Effector memory CD4-positive, alpha-beta T cell (primary cell): ENCODE data around the gene TNNI3K.

Source experiments
- DNase-seq, 3 donors: peaks; one replicate each; pipeline ENCODE4 v3.0.0-alpha.2; 2020
- H3K27ac ChIP-seq: 2 replicates; pipeline ENCODE4 v1.7.0; 2013; ENCODE audit warnings: mild to moderate bottlenecking, low read length, moderate library complexity; ENCODE audit not compliant: insufficient read depth, poor library complexity, severe bottlenecking
- H3K27me3 ChIP-seq: replicated peaks from 2 replicates; pipeline ENCODE4 v1.7.0; 2013; ENCODE audit warnings: mild to moderate bottlenecking, low read length; ENCODE audit not compliant: insufficient read depth, control insufficient read depth, poor library complexity, severe bottlenecking
- H3K36me3 ChIP-seq: 2 replicates; pipeline ENCODE4 v1.7.0; 2013; ENCODE audit warnings: mild to moderate bottlenecking, low read length, moderate library complexity; ENCODE audit not compliant: control insufficient read depth, insufficient read depth
- H3K4me1 ChIP-seq: 2 replicates; pipeline ENCODE4 v1.7.0; 2013; ENCODE audit warnings: low read length, mild to moderate bottlenecking; ENCODE audit not compliant: control insufficient read depth, insufficient read depth, poor library complexity, severe bottlenecking
- H3K4me3 ChIP-seq: 2 replicates; pipeline ENCODE4 v1.7.0; 2013; ENCODE audit warnings: low read length, low read depth, mild to moderate bottlenecking; ENCODE audit not compliant: insufficient read depth, poor library complexity, severe bottlenecking
- H3K9me3 ChIP-seq: 2 replicates; pipeline ENCODE4 v1.7.0; 2013; ENCODE audit warnings: mild to moderate bottlenecking, low read length, moderate library complexity; ENCODE audit not compliant: control insufficient read depth

Gene TNNI3K

DNA sequence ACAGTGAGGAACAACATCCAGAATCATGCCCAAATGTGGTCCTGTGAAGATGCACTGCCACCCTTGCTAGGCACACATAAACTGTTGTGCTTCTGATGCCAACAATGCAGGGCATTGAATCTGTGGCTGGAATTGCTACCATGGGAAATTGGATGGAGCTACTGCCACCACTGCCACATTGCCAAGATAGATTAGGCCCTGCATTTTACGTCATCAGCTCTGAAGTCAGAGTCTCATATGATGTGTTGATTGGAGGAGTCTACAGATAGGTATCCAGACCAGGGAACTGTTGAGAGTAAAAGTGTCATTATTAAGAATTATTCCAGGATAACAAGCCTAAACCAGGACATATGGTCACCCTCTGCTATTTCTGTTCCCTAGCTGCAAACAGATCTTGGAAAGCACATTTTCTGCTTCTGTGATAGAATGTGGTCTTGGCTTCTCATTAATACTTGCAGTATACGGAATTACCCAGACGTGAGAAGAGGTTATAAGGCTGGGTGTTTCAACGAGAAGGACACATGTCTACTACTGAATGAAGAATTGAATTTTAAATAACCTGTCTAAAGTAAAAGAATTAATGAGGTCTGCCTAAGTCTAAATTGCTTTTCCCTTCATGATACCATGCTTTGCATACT, 106.6 kb downstream of the TNNI3K start:
- H3K4me1 ChIP-seq, result no peaks in the 10 kb centered on the region
- H3K4me3 ChIP-seq, result no peak overlapping the region
- H3K27me3 ChIP-seq, result no peaks in the 10 kb centered on the region
- no peaks in the 10 kb centered on the region for H3K36me3 ChIP-seq
- no peak overlapping the region for H3K27ac ChIP-seq
- DNase-seq, result no peak
- no peaks in the 10 kb centered on the region for H3K9me3 ChIP-seq

GRCh38 chr1:74343216-74343615, 108.0 kb downstream of the TNNI3K start:
- Histone ChIP-seq H3K27ac (no peak overlapping the region), H3K4me3 (no peak overlapping the region), H3K4me1 (no peaks in the 10 kb centered on the region), H3K27me3 (no peaks in the 10 kb centered on the region), H3K36me3 (no peaks in the 10 kb centered on the region), H3K9me3 (no peaks in the 10 kb centered on the region)
- no peak for DNase-seq

- H3K36me3 ChIP-seq, result no peaks in the 10 kb centered on the region
- no peak for DNase-seq
- H3K27me3 ChIP-seq, result no peaks in the 10 kb centered on the region
- no peak overlapping the region for H3K4me3 ChIP-seq
- no peaks in the 10 kb centered on the region for H3K9me3 ChIP-seq
- H3K27ac ChIP-seq, result no peak overlapping the region
- H3K4me1 ChIP-seq, result no peaks in the 10 kb centered on the region
Observed at GRCh38 chr1:74344387-74344786, 109.2 kb downstream of the TNNI3K start.

GRCh38 chr1:74356493-74356892, 121.3 kb downstream of the TNNI3K start:
- DNase-seq, result no peak
- Histone ChIP-seq H3K4me3 (no peak overlapping the region), H3K27me3 (no peaks in the 10 kb centered on the region), H3K9me3 (no peaks in the 10 kb centered on the region), H3K36me3 (no peaks in the 10 kb centered on the region), H3K27ac (no peak overlapping the region), H3K4me1 (no peaks in the 10 kb centered on the region)

DNA sequence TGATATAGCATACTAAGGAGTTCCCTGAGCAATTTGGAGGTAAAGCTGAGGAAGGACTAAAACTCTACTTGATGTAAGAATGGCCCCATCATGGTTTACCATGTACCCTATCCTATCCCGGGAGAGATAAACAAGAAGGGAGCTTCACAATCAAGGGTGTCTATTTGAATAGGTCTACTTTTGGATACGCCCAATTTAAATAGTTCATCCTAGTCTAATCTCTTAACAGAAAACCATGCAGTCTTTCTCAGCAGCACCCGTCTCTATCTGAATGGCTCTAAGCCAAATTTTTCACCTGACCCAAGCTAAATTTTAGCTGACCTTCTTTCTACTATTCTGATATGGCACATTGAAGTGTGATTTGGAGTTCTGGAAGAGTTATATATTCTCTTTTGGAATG, 122.0 kb downstream of the TNNI3K start:
- Histone ChIP-seq H3K9me3 (no peaks in the 10 kb centered on the region), H3K27me3 (no peaks in the 10 kb centered on the region), H3K27ac (no peak overlapping the region), H3K4me3 (no peak overlapping the region), H3K36me3 (no peaks in the 10 kb centered on the region), H3K4me1 (no peaks in the 10 kb centered on the region)
- DNase-seq, result no peak

- no peaks in the 10 kb centered on the region for H3K9me3 ChIP-seq
- no peaks in the 10 kb centered on the region for H3K4me1 ChIP-seq
- no peak overlapping the region for H3K4me3 ChIP-seq
- H3K27me3 ChIP-seq, result no peaks in the 10 kb centered on the region
- DNase-seq, result no peak
- no peaks in the 10 kb centered on the region for H3K36me3 ChIP-seq
- H3K27ac ChIP-seq, result no peak overlapping the region
Observed at GRCh38 chr1:74357756-74358155, 122.6 kb downstream of the TNNI3K start.

DNA sequence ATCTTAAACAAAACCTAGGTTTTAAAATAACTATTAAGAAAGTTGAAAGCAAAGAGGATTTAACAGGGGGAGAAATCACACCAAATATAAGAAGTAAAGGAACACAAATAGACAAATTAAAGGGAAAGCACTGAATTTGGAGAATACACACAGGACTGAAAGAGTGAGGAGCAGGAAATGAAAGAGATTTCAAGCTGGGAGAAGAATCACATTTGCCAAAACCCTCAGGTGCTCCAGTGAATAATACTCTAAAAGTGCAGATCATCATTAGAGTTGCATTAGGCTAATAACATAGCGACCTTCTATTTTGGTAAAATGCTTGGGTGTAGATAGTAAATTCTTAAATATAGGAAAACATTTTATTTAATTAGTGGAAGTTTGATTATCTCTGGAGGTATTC, 127.5 kb downstream of the TNNI3K start:
- DNase-seq, result no peak
- no peak overlapping the region for H3K4me3 ChIP-seq
- no peaks in the 10 kb centered on the region for H3K27me3 ChIP-seq
- H3K36me3 ChIP-seq, result no peaks in the 10 kb centered on the region
- H3K27ac ChIP-seq, result no peak overlapping the region
- H3K9me3 ChIP-seq, result no peaks in the 10 kb centered on the region
- H3K4me1 ChIP-seq, result no peaks in the 10 kb centered on the region

DNA sequence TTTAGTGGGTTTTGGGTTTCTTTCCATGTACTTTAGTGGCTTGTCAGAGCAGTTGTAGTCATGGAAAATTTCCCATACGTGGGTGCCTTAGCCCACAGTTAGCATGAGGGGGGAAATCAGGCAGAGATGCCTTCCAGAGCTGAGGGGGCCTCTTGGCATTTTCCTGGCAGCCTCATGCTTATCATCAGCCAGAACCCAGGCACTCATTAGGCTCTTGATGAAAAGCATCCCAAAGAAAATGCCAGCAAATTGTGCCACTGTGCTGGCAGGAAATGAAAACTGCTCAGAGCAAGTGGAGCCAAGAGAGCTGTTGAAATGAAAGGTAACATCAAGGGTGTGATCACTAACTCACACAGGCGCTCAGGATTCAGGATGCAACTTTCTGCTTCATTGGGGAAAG, 128.0 kb downstream of the TNNI3K start:
- DNase-seq, result no peak
- no peak overlapping the region for H3K4me3 ChIP-seq
- H3K27ac ChIP-seq, result no peak overlapping the region
- no peaks in the 10 kb centered on the region for H3K27me3 ChIP-seq
- H3K9me3 ChIP-seq, result no peaks in the 10 kb centered on the region
- H3K4me1 ChIP-seq, result no peaks in the 10 kb centered on the region
- H3K36me3 ChIP-seq, result no peaks in the 10 kb centered on the region

- H3K9me3 ChIP-seq, result no peaks in the 10 kb centered on the region
- H3K4me1 ChIP-seq, result no peaks in the 10 kb centered on the region
- no peaks in the 10 kb centered on the region for H3K27me3 ChIP-seq
- DNase-seq, result no peak
- no peaks in the 10 kb centered on the region for H3K36me3 ChIP-seq
- H3K4me3 ChIP-seq, result no peak overlapping the region
- no peak overlapping the region for H3K27ac ChIP-seq
Observed at GRCh38 chr1:74367175-74367813, 132.1 kb downstream of the TNNI3K start.

GRCh38 chr1:74368335-74368734, 133.1 kb downstream of the TNNI3K start:
- DNase-seq, result no peak

More at GRCh38 chr1:74368335-74368734, 133.1 kb downstream of the TNNI3K start:
- no peak overlapping the region for H3K4me3 ChIP-seq
- H3K4me1 ChIP-seq, result no peaks in the 10 kb centered on the region
- no peak overlapping the region for H3K27ac ChIP-seq
- H3K9me3 ChIP-seq, result no peaks in the 10 kb centered on the region
- H3K36me3 ChIP-seq, result no peaks in the 10 kb centered on the region
- H3K27me3 ChIP-seq, result no peaks in the 10 kb centered on the region
